Brain microvascular endothelial cell (primary cell): Measurements from ENCODE around the gene DGKG.
A peak's percentile ranks its signal among the peaks of the same experiment; 100 is the strongest.

Source experiments
- DNase-seq: peaks from one replicate; pipeline ENCODE4 v3.0.0-alpha.2; 2020
- H3K27ac ChIP-seq: fragments of 250-450 bp; sonication (Bioruptor Pico); 2 replicates; pipeline ENCODE4 v1.5.1; 2020; ENCODE audit warnings: mild to moderate bottlenecking, moderate library complexity
- H3K27me3 ChIP-seq: fragments of 250-450 bp; sonication (Bioruptor Pico); replicated peaks from 2 replicates; pipeline ENCODE4 v1.5.1; 2020; ENCODE audit warnings: mild to moderate bottlenecking
- H3K36me3 ChIP-seq: fragments of 250-450 bp; sonication (Bioruptor Pico); replicated peaks from 2 replicates; pipeline ENCODE4 v1.5.1; 2020; ENCODE audit warnings: mild to moderate bottlenecking
- H3K4me3 ChIP-seq: 2 replicates; pipeline ENCODE4 v1.5.1; 2011; ENCODE audit warnings: low read depth, mild to moderate bottlenecking, control low read depth, low read length, moderate library complexity
- in situ Hi-C: cut with HindIII; loops from 2 replicates; pipeline ENCODE4 v1.10.0; 2017; ENCODE audit warnings: low sequenced_read_pairs, low pct_ligation_motif_present
- TF ChIP-seq, protein P1 (sequence below): IDR thresholded peaks from 2 replicates; pipeline ENCODE4 v1.5.1; 2011; ENCODE audit warnings: low read depth, mild to moderate bottlenecking, moderate library complexity, low read length, control low read depth, inconsistent platforms; ENCODE audit errors: missing control alignments

DGKG gene

DNA sequence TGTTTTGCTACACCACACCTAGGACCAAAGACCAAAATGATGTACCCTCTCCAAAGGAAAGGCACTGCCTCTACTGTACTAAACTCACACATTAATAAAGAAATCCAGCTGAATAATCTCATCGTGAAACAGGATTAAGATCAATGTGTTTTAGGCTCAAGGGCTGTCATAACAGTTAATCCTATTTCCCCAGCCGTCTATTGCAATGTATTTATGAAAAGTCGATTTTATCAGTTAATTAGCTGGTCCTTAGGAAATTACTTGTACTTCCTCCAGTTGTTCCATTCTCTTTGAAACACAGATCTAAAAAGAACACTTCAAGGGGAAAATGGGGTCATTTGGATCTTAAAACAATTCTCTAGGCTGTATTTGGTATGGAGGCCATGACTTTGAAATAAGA, 261.6 kb downstream of the DGKG start:
- no peak overlapping the region for H3K27ac ChIP-seq
- in situ Hi-C loops: no loop called here
- peaks cover 28% of the 10 kb centered on the region for H3K36me3 ChIP-seq
- DNase-seq: no peak
- H3K27me3 ChIP-seq: no peaks in the 10 kb centered on the region
- TF ChIP-seq, protein P1, sequence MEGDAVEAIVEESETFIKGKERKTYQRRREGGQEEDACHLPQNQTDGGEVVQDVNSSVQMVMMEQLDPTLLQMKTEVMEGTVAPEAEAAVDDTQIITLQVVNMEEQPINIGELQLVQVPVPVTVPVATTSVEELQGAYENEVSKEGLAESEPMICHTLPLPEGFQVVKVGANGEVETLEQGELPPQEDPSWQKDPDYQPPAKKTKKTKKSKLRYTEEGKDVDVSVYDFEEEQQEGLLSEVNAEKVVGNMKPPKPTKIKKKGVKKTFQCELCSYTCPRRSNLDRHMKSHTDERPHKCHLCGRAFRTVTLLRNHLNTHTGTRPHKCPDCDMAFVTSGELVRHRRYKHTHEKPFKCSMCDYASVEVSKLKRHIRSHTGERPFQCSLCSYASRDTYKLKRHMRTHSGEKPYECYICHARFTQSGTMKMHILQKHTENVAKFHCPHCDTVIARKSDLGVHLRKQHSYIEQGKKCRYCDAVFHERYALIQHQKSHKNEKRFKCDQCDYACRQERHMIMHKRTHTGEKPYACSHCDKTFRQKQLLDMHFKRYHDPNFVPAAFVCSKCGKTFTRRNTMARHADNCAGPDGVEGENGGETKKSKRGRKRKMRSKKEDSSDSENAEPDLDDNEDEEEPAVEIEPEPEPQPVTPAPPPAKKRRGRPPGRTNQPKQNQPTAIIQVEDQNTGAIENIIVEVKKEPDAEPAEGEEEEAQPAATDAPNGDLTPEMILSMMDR: no peak
- H3K4me3 ChIP-seq: no peak overlapping the region

DNA sequence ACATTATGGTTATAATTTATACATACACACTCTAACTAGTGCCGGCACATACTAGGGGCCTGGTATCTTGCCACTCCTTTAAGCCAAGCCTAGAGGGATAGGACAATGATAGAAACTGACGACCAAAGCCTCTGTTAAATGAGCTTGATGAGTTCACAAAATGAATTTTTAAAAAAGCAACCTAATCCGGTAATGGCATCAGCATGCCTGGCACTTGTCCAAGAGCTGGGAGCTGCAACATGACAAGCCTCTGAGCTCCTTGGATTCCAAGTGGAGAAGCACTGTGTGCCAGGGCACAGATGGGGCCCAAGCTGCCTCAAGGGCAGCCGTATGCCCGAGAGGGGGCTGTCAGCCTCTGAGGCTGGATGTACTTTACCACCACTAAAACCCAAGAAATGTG, 262.9 kb downstream of the DGKG start:
- TF ChIP-seq, protein P1: no peak
- Histone ChIP-seq H3K4me3 (no peak overlapping the region), H3K27me3 (no peaks in the 10 kb centered on the region), H3K27ac (no peak overlapping the region), H3K36me3 (peaks cover 35% of the 10 kb centered on the region)
- in situ Hi-C loops: no loop called here
- peak; percentile 74 for DNase-seq

DNA sequence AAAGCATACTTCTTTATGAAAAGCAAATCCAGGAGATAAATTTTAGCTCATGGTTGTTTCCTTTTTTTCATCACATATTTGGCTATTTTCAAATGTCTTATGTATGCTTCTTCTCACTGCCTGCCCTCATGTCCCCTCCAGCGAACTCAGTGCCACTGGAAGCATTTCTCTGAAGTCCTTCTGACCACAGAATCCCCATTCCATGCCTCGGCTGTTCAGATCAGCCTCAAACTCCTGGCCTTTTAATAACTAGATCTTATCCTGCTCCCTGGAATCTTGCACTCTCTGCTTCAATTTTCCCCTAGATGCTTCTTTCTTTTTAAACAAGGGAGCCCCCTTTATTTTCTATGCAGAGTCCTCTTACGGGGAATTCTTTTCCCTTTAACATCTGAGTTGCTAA, 263.3 kb downstream of the DGKG start:
- H3K27ac ChIP-seq: no peak overlapping the region
- peaks cover 37% of the 10 kb centered on the region for H3K36me3 ChIP-seq
- DNase-seq: no peak
- no peak overlapping the region for H3K4me3 ChIP-seq
- in situ Hi-C loops: no loop called here
- TF ChIP-seq, protein P1: no peak
- no peaks in the 10 kb centered on the region for H3K27me3 ChIP-seq

DNA sequence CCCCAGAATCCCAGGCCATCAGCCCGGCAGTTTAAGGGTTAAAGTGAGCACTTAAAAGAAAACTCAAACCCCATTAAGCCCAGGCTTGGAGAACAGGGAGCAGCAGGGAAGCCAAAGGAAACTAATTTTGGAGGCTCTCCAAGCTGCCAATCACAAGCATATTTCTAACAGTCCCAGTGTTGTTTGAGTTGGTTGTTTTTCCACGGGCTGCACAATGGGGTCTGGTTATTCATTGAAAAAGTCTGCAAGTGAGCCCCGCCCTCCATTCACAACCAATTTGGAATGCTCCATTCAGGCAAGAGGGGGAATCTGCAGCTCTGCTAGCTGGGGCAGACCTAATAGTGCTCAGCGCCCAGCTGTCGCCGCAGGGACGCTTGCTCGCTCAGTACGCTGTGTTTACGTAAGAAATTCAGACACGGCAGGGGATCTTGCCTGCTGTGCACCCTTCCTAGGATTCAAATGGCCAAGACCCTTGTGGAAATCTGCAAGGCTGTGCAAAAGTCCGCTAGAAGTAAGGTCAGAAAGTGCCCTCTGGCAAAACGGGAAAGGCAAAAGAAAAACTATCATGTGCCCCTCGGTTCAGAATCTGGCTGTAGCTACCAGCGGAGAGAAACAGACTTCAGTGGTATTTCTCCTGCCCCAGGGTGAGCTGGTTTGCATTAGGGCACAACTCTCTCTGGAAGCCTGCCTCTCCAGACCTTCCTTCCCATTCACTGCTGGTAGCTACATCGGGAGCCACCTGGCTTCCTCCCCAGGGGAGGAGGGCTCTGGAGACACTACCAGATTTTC, 264.2 kb downstream of the DGKG start:
- in situ Hi-C loops: no loop called here
- H3K36me3 ChIP-seq: peaks cover 33% of the 10 kb centered on the region
- H3K4me3 ChIP-seq: peak overlapping the region; percentile 46
- TF ChIP-seq, protein P1: no peak
- peak; percentile 86 for DNase-seq
- H3K27me3 ChIP-seq: no peaks in the 10 kb centered on the region
- no peak overlapping the region for H3K27ac ChIP-seq

DNA sequence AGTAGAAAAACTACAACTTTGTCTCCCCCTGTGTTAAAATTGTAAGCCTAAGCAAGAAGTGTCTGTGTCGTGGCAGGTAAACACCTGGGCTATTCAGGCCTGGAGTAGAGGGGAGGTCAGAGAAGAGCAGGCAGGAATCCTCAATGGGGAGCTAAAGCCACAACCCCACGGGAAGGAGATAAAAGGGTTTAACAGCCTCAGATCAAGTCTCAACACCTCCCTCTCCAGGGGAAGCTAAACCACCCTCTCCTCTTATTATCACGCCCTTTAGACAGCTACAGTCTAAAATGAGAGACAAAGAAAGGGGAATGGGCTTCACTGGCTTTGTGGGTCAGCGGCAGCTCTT, 264.7 kb downstream of the DGKG start:
- TF ChIP-seq, protein P1: no peak
- peak overlapping the region; percentile 46 for H3K4me3 ChIP-seq
- no peak for DNase-seq
- peaks cover 32% of the 10 kb centered on the region for H3K36me3 ChIP-seq
- in situ Hi-C loops: no loop called here
- no peak overlapping the region for H3K27ac ChIP-seq
- H3K27me3 ChIP-seq: no peaks in the 10 kb centered on the region
